ENCODE measurements around the gene CHRM3.

DNA sequence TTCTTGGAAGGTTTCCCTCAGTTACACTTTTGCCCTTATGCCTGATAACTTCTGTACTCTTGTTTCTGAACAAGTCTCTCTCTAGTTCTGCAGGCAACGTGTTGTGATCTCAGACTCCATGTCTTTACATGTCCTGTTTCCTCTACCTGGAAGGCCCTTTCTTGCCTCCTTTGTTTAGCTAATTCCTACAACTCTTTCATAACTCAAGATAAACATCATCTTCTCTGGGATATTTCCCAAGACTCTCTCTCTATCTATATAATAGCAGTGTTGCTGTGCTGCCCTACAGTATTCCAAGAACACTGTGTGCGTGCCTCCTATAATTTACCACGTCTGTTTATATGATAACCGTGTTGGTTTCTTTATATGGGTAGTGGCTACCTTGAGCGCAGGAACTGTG, 47.8 kb downstream of the CHRM3 start:
- TF ChIP-seq EZH2phosphoT487 (IDR thresholded peaks at IDR 0.05; ENCODE audit: borderline replicate concordance, low read length): no peak
- TF ChIP-seq, protein P1, sequence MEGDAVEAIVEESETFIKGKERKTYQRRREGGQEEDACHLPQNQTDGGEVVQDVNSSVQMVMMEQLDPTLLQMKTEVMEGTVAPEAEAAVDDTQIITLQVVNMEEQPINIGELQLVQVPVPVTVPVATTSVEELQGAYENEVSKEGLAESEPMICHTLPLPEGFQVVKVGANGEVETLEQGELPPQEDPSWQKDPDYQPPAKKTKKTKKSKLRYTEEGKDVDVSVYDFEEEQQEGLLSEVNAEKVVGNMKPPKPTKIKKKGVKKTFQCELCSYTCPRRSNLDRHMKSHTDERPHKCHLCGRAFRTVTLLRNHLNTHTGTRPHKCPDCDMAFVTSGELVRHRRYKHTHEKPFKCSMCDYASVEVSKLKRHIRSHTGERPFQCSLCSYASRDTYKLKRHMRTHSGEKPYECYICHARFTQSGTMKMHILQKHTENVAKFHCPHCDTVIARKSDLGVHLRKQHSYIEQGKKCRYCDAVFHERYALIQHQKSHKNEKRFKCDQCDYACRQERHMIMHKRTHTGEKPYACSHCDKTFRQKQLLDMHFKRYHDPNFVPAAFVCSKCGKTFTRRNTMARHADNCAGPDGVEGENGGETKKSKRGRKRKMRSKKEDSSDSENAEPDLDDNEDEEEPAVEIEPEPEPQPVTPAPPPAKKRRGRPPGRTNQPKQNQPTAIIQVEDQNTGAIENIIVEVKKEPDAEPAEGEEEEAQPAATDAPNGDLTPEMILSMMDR (IDR thresholded peaks at IDR 0.05; ENCODE audit: low read depth, low read length, poor library complexity, severe bottlenecking): no peak

All from DOHH2 (cell line).